Fibroblast of gingiva (primary cell): ENCODE measurements around the gene MOCS1.

Source experiments
- DNase-seq: peaks from one replicate; pipeline ENCODE4 v3.0.0-alpha.2; 2011; ENCODE audit warnings: low read depth

The MOCS1 gene

GRCh38 chr6:39924283-39924682, 10.0 kb downstream of the MOCS1 start:
- DNase-seq = peak; percentile 26

GRCh38 chr6:39923861-39924260, 10.4 kb downstream of the MOCS1 start:
- DNase-seq = no peak

GRCh38 chr6:39923394-39923793, 10.9 kb downstream of the MOCS1 start:
- DNase-seq = no peak

GRCh38 chr6:39922821-39923220, 11.4 kb downstream of the MOCS1 start:
- no peak for DNase-seq

- no peak for DNase-seq
Measured at GRCh38 chr6:39920157-39920556, 14.1 kb downstream of the MOCS1 start.

- no peak for DNase-seq
Measured at GRCh38 chr6:39918831-39919230, 15.4 kb downstream of the MOCS1 start.

- DNase-seq = no peak
Measured at GRCh38 chr6:39917981-39918380, 16.3 kb downstream of the MOCS1 start.

GRCh38 chr6:39917329-39917728, 16.9 kb downstream of the MOCS1 start:
- DNase-seq = no peak

- DNase-seq = no peak
Measured at GRCh38 chr6:39915866-39916265, 18.4 kb downstream of the MOCS1 start.

- DNase-seq = no peak
Measured at GRCh38 chr6:39914239-39914638, 20.0 kb downstream of the MOCS1 start.

GRCh38 chr6:39913391-39913916, 20.8 kb downstream of the MOCS1 start:
- no peak for DNase-seq

GRCh38 chr6:39912446-39912845, 21.8 kb downstream of the MOCS1 start:
- no peak for DNase-seq

- DNase-seq = no peak
Measured at GRCh38 chr6:39911513-39912125, 22.6 kb downstream of the MOCS1 start.

GRCh38 chr6:39910744-39911143, 23.5 kb downstream of the MOCS1 start:
- DNase-seq = no peak

- no peak for DNase-seq
Measured at GRCh38 chr6:39910164-39910563, 24.1 kb downstream of the MOCS1 start.

- no peak for DNase-seq
Measured at GRCh38 chr6:39909701-39910100, 24.6 kb downstream of the MOCS1 start.

GRCh38 chr6:39908838-39909583, 25.3 kb downstream of the MOCS1 start:
- DNase-seq = no peak

- DNase-seq = no peak
Measured at GRCh38 chr6:39907871-39908575, 26.2 kb downstream of the MOCS1 start.

- DNase-seq = no peak
Measured at GRCh38 chr6:39906318-39906761, 27.9 kb downstream of the MOCS1 start.

- no peak for DNase-seq
Measured at GRCh38 chr6:39905640-39905975, 28.7 kb downstream of the MOCS1 start.

- DNase-seq = no peak
Measured at GRCh38 chr6:39904946-39905639, 29.2 kb downstream of the MOCS1 start.

- DNase-seq = no peak
Measured at GRCh38 chr6:39903656-39904055, 30.6 kb downstream of the MOCS1 start.
